HEK293 (cell line): ENCODE results near the gene EGFLAM.
A peak's percentile ranks its signal among the peaks of the same experiment; 100 is the strongest.

Source experiments
- CTCF ChIA-PET: fragments of 350-600 bp; formaldehyde crosslinking; extraction: SDS; loops from one replicate; lab custom pipeline; 2021; ENCODE audit warnings: antibody characterized with exemption; lab: Yijun Ruan, JAX
- POLR2A ChIA-PET: fragments of 300-600 bp; formaldehyde crosslinking; extraction: SDS; loops from one replicate; lab custom pipeline; 2020; ENCODE audit warnings: antibody characterized with exemption, inconsistent platforms; lab: Yijun Ruan, JAX
- H3K27ac ChIP-seq: fragments of 200-500 bp; sonication (Bioruptor generic); 2 replicates; pipeline ENCODE4 v1.5.1; 2014; ENCODE audit warnings: low read depth, low read length, control low read depth, inconsistent platforms; ENCODE audit errors: extremely low read depth
- H3K36me3 ChIP-seq, 2 experiments: fragments of 200-500 bp in 1 of 2; sonication (Bioruptor generic) in 1 of 2; 1 replicate in 1 of 2; 2 replicates in 1 of 2; pipeline ENCODE4 v1.5.1; 2014 to 2017; ENCODE audit warnings: inconsistent platforms in 2 of 2, low read length in 2 of 2; ENCODE audit not compliant: control insufficient read depth in 2 of 2, insufficient read depth in 1 of 2
- H3K4me1 ChIP-seq: fragments of 200-500 bp; sonication (Bioruptor generic); 2 replicates; pipeline ENCODE4 v1.5.1; 2014; ENCODE audit warnings: mild to moderate bottlenecking, low read length, inconsistent platforms; ENCODE audit not compliant: control insufficient read depth, insufficient read depth
- H3K4me3 ChIP-seq: 2 replicates; pipeline ENCODE4 v1.5.1; 2011; ENCODE audit warnings: low read depth, mild to moderate bottlenecking, control low read depth, low read length, moderate library complexity
- H3K9me3 ChIP-seq: fragments of 200-500 bp; sonication (Bioruptor generic); 2 replicates; pipeline ENCODE4 v1.5.1; 2014; ENCODE audit warnings: low read depth, low read length, inconsistent platforms; ENCODE audit not compliant: control insufficient read depth, insufficient read depth
- BCL6B ChIP-seq: fragments of 450-650 bp; formaldehyde crosslinking; IDR thresholded peaks from 2 replicates; pipeline ENCODE4 v1.5.1; 2017; ENCODE audit warnings: missing biosample characterization, missing genetic modification characterization
- HOXC10 ChIP-seq: sonication (generic); formaldehyde crosslinking; IDR thresholded peaks from 2 replicates; pipeline ENCODE4 v1.8.1; 2023; ENCODE audit warnings: mild to moderate bottlenecking, missing genetic modification reagents
- KLF1 ChIP-seq: fragments of 450-650 bp; formaldehyde crosslinking; IDR thresholded peaks from 2 replicates; pipeline ENCODE4 v1.5.1; 2016; ENCODE audit warnings: missing biosample characterization, missing genetic modification characterization
- MEIS1 ChIP-seq: sonication (generic); formaldehyde crosslinking; IDR thresholded peaks from 2 replicates; pipeline ENCODE4 v1.8.1; 2022; ENCODE audit warnings: missing genetic modification reagents, mild to moderate bottlenecking, borderline replicate concordance
- SP7 ChIP-seq: fragments of 450-650 bp; formaldehyde crosslinking; IDR thresholded peaks from 2 replicates; pipeline ENCODE4 v1.5.1; 2016; ENCODE audit warnings: missing biosample characterization, missing genetic modification characterization
- ZFP3 ChIP-seq: fragments of 450-650 bp; formaldehyde crosslinking; IDR thresholded peaks from 2 replicates; pipeline ENCODE4 v1.5.1; 2016; ENCODE audit warnings: low read depth, missing biosample characterization, missing genetic modification characterization
- ZNF146 ChIP-seq: fragments of 450-650 bp; formaldehyde crosslinking; IDR thresholded peaks from 2 replicates; pipeline ENCODE4 v1.5.1; 2016; ENCODE audit warnings: missing biosample characterization, missing genetic modification characterization
- ZNF155 ChIP-seq: fragments of 450-650 bp; formaldehyde crosslinking; IDR thresholded peaks from 2 replicates; pipeline ENCODE4 v1.5.1; 2016; ENCODE audit warnings: missing biosample characterization, missing genetic modification characterization
- ZNF16 ChIP-seq: fragments of 450-650 bp; formaldehyde crosslinking; IDR thresholded peaks from 2 replicates; pipeline ENCODE4 v1.5.1; 2016; ENCODE audit warnings: low read depth, missing biosample characterization, missing genetic modification characterization
- ZNF19 ChIP-seq: fragments of 450-650 bp; formaldehyde crosslinking; IDR thresholded peaks from 2 replicates; pipeline ENCODE4; 2016; ENCODE audit warnings: missing biosample characterization, missing genetic modification characterization, low read depth
- ZNF211 ChIP-seq: fragments of 450-650 bp; formaldehyde crosslinking; IDR thresholded peaks from 2 replicates; pipeline ENCODE4 v1.5.1; 2016; ENCODE audit warnings: low read depth, missing biosample characterization, missing genetic modification characterization
- ZNF449 ChIP-seq: fragments of 450-650 bp; formaldehyde crosslinking; IDR thresholded peaks from 2 replicates; pipeline ENCODE4 v1.5.1; 2017; ENCODE audit warnings: missing biosample characterization, mild to moderate bottlenecking, missing genetic modification characterization, moderate library complexity
- ZNF585B ChIP-seq: fragments of 450-650 bp; formaldehyde crosslinking; IDR thresholded peaks from 2 replicates; pipeline ENCODE4 v1.5.1; 2016; ENCODE audit warnings: missing biosample characterization, missing genetic modification characterization
- ZNF600 ChIP-seq: fragments of 450-650 bp; formaldehyde crosslinking; IDR thresholded peaks from 2 replicates; pipeline ENCODE4 v1.5.1; 2016; ENCODE audit warnings: missing biosample characterization, missing genetic modification characterization
- ZNF658 ChIP-seq: fragments of 450-650 bp; formaldehyde crosslinking; IDR thresholded peaks from 2 replicates; pipeline ENCODE4; 2016; ENCODE audit warnings: missing biosample characterization, missing genetic modification characterization
- ZNF791 ChIP-seq: fragments of 450-650 bp; formaldehyde crosslinking; IDR thresholded peaks from 2 replicates; pipeline ENCODE4 v1.5.1; 2016; ENCODE audit warnings: missing biosample characterization, missing genetic modification characterization
- TF ChIP-seq, protein P1 (sequence below): fragments of 450-650 bp; formaldehyde crosslinking; conservative IDR thresholded peaks from 2 replicates; pipeline ENCODE4 v1.5.1; 2016; ENCODE audit warnings: low read depth, missing biosample characterization, missing genetic modification characterization

Gene EGFLAM

DNA sequence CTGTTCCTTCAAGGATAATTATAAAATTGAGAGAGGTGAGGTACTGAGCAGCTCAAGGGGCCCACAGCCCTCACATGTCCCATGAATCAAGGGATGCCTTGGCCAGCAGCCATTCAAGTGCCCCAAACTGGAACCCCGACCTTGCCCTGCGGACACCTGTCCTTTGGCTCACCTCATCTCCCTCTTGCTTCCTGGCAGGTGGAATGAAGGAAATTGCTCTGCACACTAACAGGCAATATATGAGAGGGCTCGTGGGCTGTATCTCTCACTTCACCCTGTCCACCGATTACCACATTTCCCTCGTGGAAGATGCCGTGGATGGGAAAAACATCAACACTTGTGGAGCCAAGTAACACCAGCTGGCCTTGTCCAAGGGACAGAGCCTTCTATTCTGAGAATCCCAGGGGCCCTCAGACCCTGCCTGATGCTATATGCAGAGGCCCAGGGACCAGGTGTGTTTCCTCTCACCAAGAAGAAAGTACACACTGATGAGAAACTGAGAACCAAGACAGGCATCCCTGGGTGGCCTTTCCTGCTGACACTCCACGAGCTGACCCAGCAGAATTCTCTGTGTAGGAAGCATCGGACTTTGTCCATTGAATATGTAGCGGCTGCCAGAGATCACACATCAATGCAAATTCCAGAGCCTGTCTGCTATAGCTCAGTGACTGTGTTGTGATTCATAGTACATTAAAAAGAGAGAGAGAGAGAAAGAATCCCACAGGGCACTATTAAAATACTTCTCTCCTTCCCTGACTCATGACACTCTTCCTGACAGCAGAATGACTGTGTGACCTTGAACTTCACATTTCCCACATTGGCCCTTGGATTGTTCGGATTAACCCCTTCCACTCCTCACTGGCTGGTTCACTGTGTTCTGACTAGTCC, 205.5 kb downstream of the EGFLAM start (continued):
- no peak for TF ChIP-seq ZNF146
- no peak for TF ChIP-seq ZNF16 (tag by site-specific recombination)
- no peak for TF ChIP-seq KLF1 (tag by site-specific recombination)
- no peak for TF ChIP-seq ZNF211 (tag by site-specific recombination)
- no peak for TF ChIP-seq BCL6B (tag by site-specific recombination)
- TF ChIP-seq ZFP3 (tag by site-specific recombination), result no peak
- no peak for TF ChIP-seq ZNF585B (tag by site-specific recombination)
- no peak for TF ChIP-seq ZNF791 (tag by site-specific recombination)
- TF ChIP-seq, protein P1, sequence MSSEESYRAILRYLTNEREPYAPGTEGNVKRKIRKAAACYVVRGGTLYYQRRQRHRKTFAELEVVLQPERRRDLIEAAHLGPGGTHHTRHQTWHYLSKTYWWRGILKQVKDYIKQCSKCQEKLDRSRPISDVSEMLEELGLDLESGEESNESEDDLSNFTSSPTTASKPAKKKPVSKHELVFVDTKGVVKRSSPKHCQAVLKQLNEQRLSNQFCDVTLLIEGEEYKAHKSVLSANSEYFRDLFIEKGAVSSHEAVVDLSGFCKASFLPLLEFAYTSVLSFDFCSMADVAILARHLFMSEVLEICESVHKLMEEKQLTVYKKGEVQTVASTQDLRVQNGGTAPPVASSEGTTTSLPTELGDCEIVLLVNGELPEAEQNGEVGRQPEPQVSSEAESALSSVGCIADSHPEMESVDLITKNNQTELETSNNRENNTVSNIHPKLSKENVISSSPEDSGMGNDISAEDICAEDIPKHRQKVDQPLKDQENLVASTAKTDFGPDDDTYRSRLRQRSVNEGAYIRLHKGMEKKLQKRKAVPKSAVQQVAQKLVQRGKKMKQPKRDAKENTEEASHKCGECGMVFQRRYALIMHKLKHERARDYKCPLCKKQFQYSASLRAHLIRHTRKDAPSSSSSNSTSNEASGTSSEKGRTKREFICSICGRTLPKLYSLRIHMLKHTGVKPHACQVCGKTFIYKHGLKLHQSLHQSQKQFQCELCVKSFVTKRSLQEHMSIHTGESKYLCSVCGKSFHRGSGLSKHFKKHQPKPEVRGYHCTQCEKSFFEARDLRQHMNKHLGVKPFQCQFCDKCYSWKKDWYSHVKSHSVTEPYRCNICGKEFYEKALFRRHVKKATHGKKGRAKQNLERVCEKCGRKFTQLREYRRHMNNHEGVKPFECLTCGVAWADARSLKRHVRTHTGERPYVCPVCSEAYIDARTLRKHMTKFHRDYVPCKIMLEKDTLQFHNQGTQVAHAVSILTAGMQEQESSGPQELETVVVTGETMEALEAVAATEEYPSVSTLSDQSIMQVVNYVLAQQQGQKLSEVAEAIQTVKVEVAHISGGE (tag by site-specific recombination), result no peak

DNA sequence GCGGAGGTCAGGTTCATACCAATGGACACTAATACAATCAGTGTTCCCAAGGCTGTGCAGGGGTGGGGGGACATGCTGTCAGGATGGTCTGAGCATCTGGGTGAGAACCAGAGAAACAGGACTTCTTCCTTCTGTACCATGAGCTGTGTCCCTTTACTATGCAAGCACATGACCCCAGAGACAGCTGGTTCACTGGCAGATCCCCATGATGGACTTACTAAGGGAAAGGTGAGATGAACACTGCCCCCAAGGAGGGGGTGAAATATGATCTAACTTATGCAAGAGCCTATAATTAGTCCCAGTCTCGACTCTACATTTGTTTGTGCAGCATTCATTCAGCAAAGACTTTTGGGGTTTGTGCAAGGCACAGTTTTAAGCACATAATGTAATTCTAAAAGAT, 206.7 kb downstream of the EGFLAM start:
- CTCF ChIA-PET, result interaction anchor here (0.6 to 2.9 kb wide), 8 partner anchors 15 to 345 kb away, joined by 3 to 23 read pairs (median 3); no protein-coding TSS in a partner anchor
- no peaks in the 10 kb centered on the region for H3K36me3 ChIP-seq
- H3K4me1 ChIP-seq, result peaks cover 15% of the 10 kb centered on the region
- H3K27ac ChIP-seq, result no peak overlapping the region
- H3K4me3 ChIP-seq, result no peak overlapping the region
- H3K9me3 ChIP-seq, result no peaks in the 10 kb centered on the region
- TF ChIP-seq ZNF155 (tag by site-specific recombination) (no peak), MEIS1 (CRISPR knock-in tag) (no peak), SP7 (peak; percentile 63; the same call in 1 of the 2 replicates), ZNF600 (tag by site-specific recombination) (0 out of 2 replicates have a peak, but pooled peaks have one; percentile 15), HOXC10 (CRISPR knock-in tag) (no peak), ZNF19 (no peak)
- POLR2A ChIA-PET, result no interaction called here

DNA sequence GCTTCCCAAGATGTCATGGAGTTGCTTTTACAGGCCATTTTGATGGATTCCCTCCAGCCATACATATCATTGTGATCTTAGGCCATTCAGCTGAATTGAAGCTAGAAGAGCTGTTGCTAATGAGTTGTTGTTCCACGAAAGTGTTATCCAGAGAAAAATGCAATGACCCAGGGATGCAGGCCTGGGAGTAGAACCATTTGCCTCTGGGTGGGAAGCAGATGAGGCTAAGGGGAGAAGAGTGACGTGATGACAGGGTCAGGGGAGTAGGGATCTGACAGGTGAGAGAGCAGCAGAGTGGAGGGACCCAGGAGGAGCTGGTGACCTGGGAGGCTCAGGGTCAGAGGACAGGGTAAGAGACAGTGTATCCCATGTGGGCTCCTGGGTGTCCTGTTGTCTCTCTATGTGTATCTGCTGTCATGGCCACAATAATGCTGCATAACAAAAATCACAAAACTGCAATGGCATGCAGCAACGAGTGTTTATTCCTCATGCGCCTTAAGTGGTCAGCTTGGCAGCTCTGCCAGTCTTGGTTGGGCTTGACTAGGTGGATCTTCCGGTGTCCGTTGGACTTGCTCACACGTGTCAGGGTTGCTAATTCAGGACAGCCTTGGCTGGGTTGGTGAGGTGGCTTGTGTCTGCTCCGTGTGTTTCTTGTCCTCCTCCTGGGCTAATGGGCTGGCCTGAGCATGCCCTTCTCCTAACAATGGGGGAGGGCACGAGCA, 207.5 kb downstream of the EGFLAM start:
- Histone ChIP-seq H3K4me1 (peaks cover 15% of the 10 kb centered on the region), H3K27ac (no peak overlapping the region), H3K36me3 (no peaks in the 10 kb centered on the region), H3K4me3 (no peak overlapping the region), H3K9me3 (no peaks in the 10 kb centered on the region)
- CTCF ChIA-PET, result interaction anchor here (0.6 to 2.9 kb wide), 6 partner anchors 14 to 323 kb away, joined by 3 to 23 read pairs (median 4); no protein-coding TSS in a partner anchor
- TF ChIP-seq ZNF449, result peak; percentile 72
- TF ChIP-seq ZNF658 (tag by site-specific recombination), result no peak
- POLR2A ChIA-PET, result no interaction called here
